H1 (cell line): ENCODE measurements around the gene MACROD2. TPM values are rescaled to one million over a fixed set of nuclear protein-coding genes. Genes with fewer than 3 reads are reported as not detected.

Experiments used
- CTCF ChIA-PET: fragments of 300-600 bp; sonication (Branson Sonifier 250); formaldehyde crosslinking; loops from one replicate; lab custom pipeline; 2021; ENCODE audit not compliant: partially characterized antibody; lab: Charles Lee
- POLR2A ChIA-PET: fragments of 300-600 bp; sonication (Branson Sonifier 250); formaldehyde crosslinking; loops from one replicate; lab custom pipeline; 2021; ENCODE audit warnings: inconsistent platforms; ENCODE audit not compliant: partially characterized antibody; lab: Charles Lee
- DNase-seq, 2 experiments: peaks; one replicate each; pipeline versions ENCODE4 v3.0.0 to v3.0.0-alpha.2; 2010 to 2022; ENCODE audit warnings: low spot score in 2 of 2, low read depth in 1 of 2, mixed read lengths in 1 of 2
- FAIRE-seq: peaks from 2 replicates; lab custom pipeline; 2011; peaks lifted over from hg19 to GRCh38; lab: Jason Lieb, UNC
- H2AFZ ChIP-seq: 2 replicates; pipeline ENCODE4 v1.8.1; 2012; ENCODE audit warnings: low read length, inconsistent platforms
- H2AK5ac ChIP-seq: 2 replicates; pipeline ENCODE4 v1.6.1; 2013; ENCODE audit warnings: low read depth, low read length
- H2BK120ac ChIP-seq: replicated peaks from 2 replicates; pipeline ENCODE3; 2013; ENCODE audit warnings: low read depth, low read length, inconsistent platforms
- H2BK12ac ChIP-seq: 2 replicates; pipeline ENCODE4 v1.6.1; 2013; ENCODE audit warnings: low read depth, low read length
- H2BK15ac ChIP-seq: 2 replicates; pipeline ENCODE4 v1.6.1; 2013; ENCODE audit warnings: low read length
- H2BK20ac ChIP-seq: 2 replicates; pipeline ENCODE4 v1.6.1; 2013; ENCODE audit warnings: low read length
- H2BK5ac ChIP-seq: 2 replicates; pipeline ENCODE4 v1.6.1; 2013; ENCODE audit warnings: low read depth, low read length
- H3K14ac ChIP-seq: 2 replicates; pipeline ENCODE4 v1.6.1; 2013; ENCODE audit warnings: inconsistent platforms; ENCODE audit not compliant: insufficient read length
- H3K18ac ChIP-seq: 2 replicates; pipeline ENCODE4 v1.6.1; 2013; ENCODE audit warnings: low read length; ENCODE audit errors: extremely low read depth
- H3K23ac ChIP-seq: 2 replicates; pipeline ENCODE4 v1.6.1; 2013; ENCODE audit warnings: inconsistent platforms; ENCODE audit not compliant: insufficient read length
- H3K23me2 ChIP-seq: 2 replicates; pipeline ENCODE4 v1.6.1; 2013; ENCODE audit warnings: low read depth, low read length
- H3K27ac ChIP-seq: 2 replicates; pipeline ENCODE4 v1.6.1; 2011; ENCODE audit warnings: low read depth, low read length, inconsistent platforms
- H3K27me3 ChIP-seq, 4 experiments: replicated peaks in 1 of 4; 1 replicate in 1 of 4; 2 replicates in 3 of 4; pipeline versions ENCODE4 v1.6.1 to v1.8.1; 2011 to 2013; ENCODE audit warnings: low read length in 3 of 4, mild to moderate bottlenecking in 3 of 4, inconsistent platforms in 2 of 4, mixed read lengths in 2 of 4, moderate library complexity in 1 of 4; ENCODE audit not compliant: control insufficient read depth in 3 of 4, insufficient read depth in 3 of 4; ENCODE audit errors: extremely low read depth in 1 of 4
- H3K36me3 ChIP-seq, 4 experiments: 2 replicates each; pipeline versions ENCODE4 v1.6.1 to v1.8.1; 2011 to 2013; ENCODE audit warnings: mild to moderate bottlenecking in 4 of 4, low read length in 3 of 4, moderate library complexity in 2 of 4, control low read depth in 1 of 4, inconsistent platforms in 1 of 4; ENCODE audit not compliant: insufficient read depth in 4 of 4, control insufficient read depth in 2 of 4
- H3K4ac ChIP-seq: replicated peaks from 2 replicates; pipeline ENCODE3; 2013; ENCODE audit warnings: low read length, low read depth, mixed read lengths, inconsistent platforms; ENCODE audit not compliant: insufficient read length
- H3K4me1 ChIP-seq, 4 experiments: replicated peaks in 1 of 4; 1 replicate in 1 of 4; 2 replicates in 3 of 4; pipeline versions ENCODE4 v1.6.1 to v1.8.1; 2011 to 2013; ENCODE audit warnings: low read length in 3 of 4, inconsistent platforms in 2 of 4, mixed read lengths in 1 of 4; ENCODE audit not compliant: insufficient read depth in 4 of 4, control insufficient read depth in 3 of 4
- H3K4me2 ChIP-seq, 2 experiments: 2 replicates each; pipeline versions ENCODE4 v1.6.1 to v1.8.1; 2011 to 2013; ENCODE audit warnings: low read depth in 2 of 2, low read length in 2 of 2, control low read depth in 1 of 2, inconsistent platforms in 1 of 2, mild to moderate bottlenecking in 1 of 2; ENCODE audit not compliant: insufficient read depth in 1 of 2
- H3K4me3 ChIP-seq, 4 experiments: fragments of 200-600, 300-600 bp in 1 of 4; sonication (generic), shearing (Covaris generic), sonication (Bioruptor Twin) in 1 of 4; 2 replicates each; pipeline versions ENCODE4 v1.5.1 to v1.8.1; 2011 to 2016; ENCODE audit warnings: low read length in 4 of 4, low read depth in 3 of 4, control low read depth in 2 of 4, inconsistent platforms in 2 of 4, mild to moderate bottlenecking in 2 of 4, mixed read lengths in 1 of 4, moderate library complexity in 1 of 4; ENCODE audit not compliant: insufficient read depth in 2 of 4; ENCODE audit errors: extremely low read depth in 1 of 4
- H3K56ac ChIP-seq: replicated peaks from 2 replicates; pipeline ENCODE3; 2013; ENCODE audit warnings: low read depth, mild to moderate bottlenecking, mixed read lengths, low read length, inconsistent platforms; ENCODE audit not compliant: insufficient read length
- H3K79me1 ChIP-seq: 2 replicates; pipeline ENCODE4 v1.6.1; 2013; ENCODE audit warnings: low read depth, low read length, control low read depth
- H3K79me2 ChIP-seq, 2 experiments: 2 replicates each; pipeline versions ENCODE4 v1.6.1 to v1.8.1; 2012 to 2013; ENCODE audit warnings: low read length in 2 of 2, mild to moderate bottlenecking in 2 of 2, inconsistent platforms in 1 of 2; ENCODE audit not compliant: insufficient read depth in 2 of 2, control insufficient read depth in 1 of 2
- H3K9ac ChIP-seq, 4 experiments: replicated peaks in 1 of 4; 1 replicate in 1 of 4; 2 replicates in 3 of 4; pipeline versions ENCODE4 v1.6.1 to v1.8.1; 2011 to 2013; ENCODE audit warnings: low read depth in 3 of 4, low read length in 3 of 4, control low read depth in 2 of 4, mild to moderate bottlenecking in 2 of 4, moderate library complexity in 2 of 4, inconsistent platforms in 1 of 4; ENCODE audit errors: extremely low read depth in 1 of 4
- H3K9me3 ChIP-seq, 2 experiments: 2 replicates each; pipeline versions ENCODE4 v1.6.1 to v1.8.1; 2012 to 2013; ENCODE audit warnings: mild to moderate bottlenecking in 2 of 2, moderate library complexity in 2 of 2, control low read depth in 1 of 2, inconsistent platforms in 1 of 2, low read depth in 1 of 2, low read length in 1 of 2, mixed read lengths in 1 of 2; ENCODE audit not compliant: insufficient read depth in 2 of 2
- H4K20me1 ChIP-seq, 2 experiments: replicated peaks in 1 of 2; 2 replicates each; pipeline versions ENCODE3 to v1.8.1; 2011 to 2013; ENCODE audit warnings: inconsistent platforms in 2 of 2, low read length in 2 of 2, mild to moderate bottlenecking in 1 of 2; ENCODE audit not compliant: insufficient read depth in 2 of 2, control insufficient read depth in 1 of 2
- H4K5ac ChIP-seq: 2 replicates; pipeline ENCODE4 v1.6.1; 2013; ENCODE audit warnings: low read length, low read depth, mixed read lengths, inconsistent platforms; ENCODE audit not compliant: insufficient read length
- H4K8ac ChIP-seq: 2 replicates; pipeline ENCODE4 v1.8.0; 2013; ENCODE audit warnings: mild to moderate bottlenecking, moderate library complexity, low read length, inconsistent platforms; ENCODE audit not compliant: insufficient read depth; ENCODE audit errors: extremely low read depth
- H4K91ac ChIP-seq: replicated peaks from 2 replicates; pipeline ENCODE3; 2013; ENCODE audit warnings: low read length, mixed read lengths, inconsistent platforms; ENCODE audit not compliant: insufficient read length
- BRCA1 ChIP-seq: IDR thresholded peaks from 2 replicates; pipeline ENCODE4 v1.6.1; 2012; ENCODE audit warnings: low read depth, low read length, improper control_type of control experiment
- CEBPB ChIP-seq: IDR thresholded peaks from 2 replicates; pipeline ENCODE4 v1.6.1; 2012; ENCODE audit warnings: low read depth, low read length
- CHD1 ChIP-seq: IDR thresholded peaks from 2 replicates; pipeline ENCODE4 v1.6.1; 2012; ENCODE audit warnings: low read depth, low read length, improper control_type of control experiment
- CTBP2 ChIP-seq: IDR thresholded peaks from 2 replicates; pipeline ENCODE4 v1.7.0; 2011; ENCODE audit warnings: borderline replicate concordance, mild to moderate bottlenecking, moderate library complexity, mixed read lengths, low read length; ENCODE audit not compliant: insufficient read depth, insufficient read length
- EGR1 ChIP-seq: IDR thresholded peaks from 2 replicates; pipeline ENCODE4 v1.6.1; 2011; ENCODE audit warnings: low read depth, low read length, borderline replicate concordance
- NRF1 ChIP-seq: IDR thresholded peaks from 2 replicates; pipeline ENCODE4 v1.6.1; 2011; ENCODE audit warnings: mild to moderate bottlenecking, low read depth, low read length, improper control_type of control experiment
- POU5F1 ChIP-seq: IDR thresholded peaks from 2 replicates; pipeline ENCODE4 v1.6.1; 2011; ENCODE audit warnings: low read depth, mild to moderate bottlenecking, low read length, moderate library complexity
- RNF2 ChIP-seq: fragments of 200-900, 300-1000 bp; sonication (generic); IDR thresholded peaks from 2 replicates; pipeline ENCODE4 v1.7.1; 2016; ENCODE audit warnings: borderline replicate concordance, low read depth, mild to moderate bottlenecking, antibody characterized with exemption, low read length; ENCODE audit not compliant: poor library complexity, severe bottlenecking; ENCODE audit errors: missing control alignments
- SIX5 ChIP-seq: IDR thresholded peaks from 2 replicates; pipeline ENCODE4 v1.6.1; 2011; ENCODE audit warnings: mild to moderate bottlenecking, low read depth, low read length
- SP1 ChIP-seq: IDR thresholded peaks from 2 replicates; pipeline ENCODE4 v1.6.1; 2011; ENCODE audit warnings: low read depth, low read length
- SP2 ChIP-seq: IDR thresholded peaks from 2 replicates; pipeline ENCODE4 v1.6.1; 2012; ENCODE audit warnings: mild to moderate bottlenecking, low read length, inconsistent platforms
- SUZ12 ChIP-seq: fragments of 200-600 bp; sonication (generic); IDR thresholded peaks from 2 replicates; pipeline ENCODE4 v1.6.1; 2012; ENCODE audit warnings: mild to moderate bottlenecking, inconsistent platforms, low read length, moderate library complexity, mixed read lengths
- TAF1 ChIP-seq: IDR thresholded peaks from 2 replicates; pipeline ENCODE4 v1.6.1; 2011; ENCODE audit warnings: mild to moderate bottlenecking, low read depth, low read length
- TEAD4 ChIP-seq: IDR thresholded peaks from 2 replicates; pipeline ENCODE4 v1.6.1; 2012; ENCODE audit warnings: low read depth, low read length, inconsistent platforms, mixed read lengths
- WGBS, 2 experiments: shearing (Covaris generic) in 1 of 2; methylation state at CpG; one replicate each; pipeline versions ENCODE4 v1.1.6 to v1.1.7; 2013 to 2015; ENCODE audit warnings: low lambda C conversion rate in 2 of 2, mixed read lengths in 2 of 2, inconsistent platforms in 1 of 2, low coverage in 1 of 2, missing lambda C conversion rate in 1 of 2; ENCODE audit not compliant: insufficient replicate concordance in 2 of 2, insufficient coverage in 1 of 2, insufficient read length in 1 of 2; ENCODE audit errors: extremely low coverage in 1 of 2, missing lambda C conversion rate in 1 of 2; 5-methylcytosine and 5-hydroxymethylcytosine counted together
- polyA plus RNA-seq, 7 experiments: library from polyadenylated mRNA; depleted of rRNA in 3 of 7; stranded (reverse) in 5 of 7; unstranded in 2 of 7; fragments of >200 nt in 5 of 7; fragments of 200-250 nt in 2 of 7; gene quantifications; 1 replicate in 5 of 7; 2 replicates in 1 of 7; 4 replicates in 1 of 7; pipeline versions ENCODE4 v1.2.1 to v1.2.3, GENCODE V29; 2011 to 2013; ENCODE audit warnings: missing spikeins in 2 of 7, mixed read lengths in 2 of 7
- total RNA-seq: library from RNA; stranded (reverse); fragmentation: NEBNext Ultra II Directional; extraction: Animal tissue kit (Norgen Biotek cat#: 25700); gene quantifications from 2 replicates; pipeline ENCODE4 v1.2.1, GENCODE V29; 2021

The MACROD2 gene
- total and polyA plus RNA-seq, 2 of the 8 experiments (the other 6 are each of a cell fraction or from before 2014, with no cell fraction given) = 0.70 to 3.9 TPM

DNA sequence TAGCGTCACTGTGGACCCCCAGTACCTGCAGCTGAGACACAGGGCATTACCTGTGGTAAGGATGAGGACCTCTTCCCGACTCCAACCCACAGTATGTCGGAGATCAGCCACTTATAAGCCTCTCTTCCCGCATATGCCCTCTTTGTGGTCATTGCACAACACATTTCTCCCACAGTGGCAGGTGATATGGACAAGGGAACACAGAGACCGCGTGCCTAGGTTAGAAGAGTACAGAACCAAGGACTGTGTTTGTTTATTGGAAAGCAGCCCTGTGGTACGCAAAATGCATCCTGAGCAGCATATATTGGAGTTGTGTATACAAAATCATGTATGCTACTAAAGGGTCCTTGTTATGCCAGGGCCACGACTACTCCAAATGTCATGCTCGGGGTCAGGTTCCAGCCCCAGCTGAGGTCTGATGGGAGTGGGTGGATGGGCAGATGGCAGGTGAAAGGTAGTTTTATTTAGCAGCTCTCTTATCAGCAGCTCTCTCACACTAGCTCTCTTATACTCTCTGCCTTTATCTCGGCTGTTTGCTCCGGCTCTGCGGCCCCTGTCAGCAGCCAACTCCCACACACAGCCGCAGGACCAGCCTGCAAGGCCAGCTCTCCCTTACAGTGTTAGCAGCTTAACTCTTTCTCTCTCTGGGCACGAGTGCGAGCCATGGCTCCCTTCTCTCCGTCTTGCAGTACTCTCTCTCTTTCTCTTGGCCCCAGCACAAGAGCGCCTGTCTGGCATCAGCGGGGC, 2009.0 kb downstream of the MACROD2 start:
- POLR2A ChIA-PET = no interaction called here
- DNase-seq = no peak
- no peak overlapping the region for H4K91ac ChIP-seq
- no peaks in the 10 kb centered on the region for H3K79me2 ChIP-seq
- H3K56ac ChIP-seq = no peak overlapping the region
- H3K9me3 ChIP-seq = no peaks in the 10 kb centered on the region
- H3K4me1 ChIP-seq = peaks cover 2 to 5% (median 3%) of the 10 kb centered on the region in 4 experiments; a peak in 4 of 7 replicates
- no peaks in the 10 kb centered on the region for H3K36me3 ChIP-seq
- WGBS, 2 experiments = 93% methylated on average over 18 of the region's 18 CpGs; no CpG with 5 or more reads in 1 of the 2 experiments
- H3K4me3 ChIP-seq = no peak overlapping the region
- TF ChIP-seq POU5F1 = no peak
- no peak for TF ChIP-seq CHD1
- no peak for TF ChIP-seq TAF1
- TF ChIP-seq SP2 = no peak
- no peak for TF ChIP-seq SIX5
- TF ChIP-seq CEBPB = no peak
- no peak for TF ChIP-seq BRCA1
- TF ChIP-seq RNF2 = no peak
- no peak for TF ChIP-seq EGR1
- TF ChIP-seq SUZ12 = no peak
- TF ChIP-seq CTBP2 = no peak
- TF ChIP-seq SP1 = no peak
- TF ChIP-seq TEAD4 = no peak
- no peak for TF ChIP-seq NRF1
- no peak overlapping the region for H2AK5ac ChIP-seq
- H3K14ac ChIP-seq = no peak overlapping the region
- no peaks in the 10 kb centered on the region for H3K27me3 ChIP-seq
- H2BK5ac ChIP-seq = no peak overlapping the region
- H4K8ac ChIP-seq = no peak overlapping the region
- no peak overlapping the region for H3K9ac ChIP-seq
- peak overlapping the region; percentile 25 for H4K5ac ChIP-seq
- CTCF ChIA-PET = interaction anchor here (0.6 to 1.8 kb wide), 2 partner anchors 471 to 1373 kb away, joined by 4 read pairs; no protein-coding TSS in a partner anchor
- H2BK20ac ChIP-seq = peak overlapping the region; percentile 40; the same call in 1 of the 2 replicates
- peak overlapping the region; percentile 65; the same call in 1 of the 2 replicates for H2BK15ac ChIP-seq
- no peak overlapping the region; the same call in 1 of the 2 replicates for H3K18ac ChIP-seq
- H2BK120ac ChIP-seq = peak overlapping the region; percentile 28
- no peaks in the 10 kb centered on the region for H3K79me1 ChIP-seq
- no peak overlapping the region for H3K23ac ChIP-seq
- no peaks in the 10 kb centered on the region for H4K20me1 ChIP-seq
- H2AFZ ChIP-seq = no peak overlapping the region
- H2BK12ac ChIP-seq = no peak overlapping the region
- H3K23me2 ChIP-seq = no peaks in the 10 kb centered on the region
- H3K27ac ChIP-seq = no peak overlapping the region
- FAIRE-seq = no peak
- no peak overlapping the region for H3K4ac ChIP-seq
- H3K4me2 ChIP-seq = no peak overlapping the region
